ENCODE data around the gene STX5. TPM values are rescaled to one million over a fixed set of nuclear protein-coding genes. Genes with fewer than 3 reads are reported as not detected.

Gene STX5
- total and polyA plus RNA-seq, 7 donors: 16.0 to 24.6 (median 21.0) TPM

GRCh38 chr11:62782753-62783152 is 49.1 kb downstream of the STX5 start:
- Histone ChIP-seq H3K4me3 (no peak overlapping the region), H3K27me3 (ENCODE audit: insufficient read depth in 3 of 3, low read length in 2 of 3) (no peaks in the 10 kb centered on the region), H3K4me1 (peaks cover 9% of the 10 kb centered on the region), H3K9me3 (no peaks in the 10 kb centered on the region), H3K36me3 (ENCODE audit: insufficient read depth in 1 of 2, low read depth in 1 of 2) (peaks cover 0 to 84% of the 10 kb centered on the region in 2 donors), H3K27ac (no peak overlapping the region)
- no peak for TF ChIP-seq CTCF (IDR thresholded peaks at IDR 0.05)
- no peak for DNase-seq
- intact Hi-C loops (cut with DNase I): no loop called here
- 91 to 95% (median 93%) methylated on average over 7 of the region's 7 CpGs for WGBS, 3 donors
- ATAC-seq: no peak

GRCh38 chr11:62778441-62778840 is 53.4 kb downstream of the STX5 start:
- ATAC-seq: no peak

GRCh38 chr11:62777389-62777788 is 54.5 kb downstream of the STX5 start:
- H3K4me3 ChIP-seq: no peak overlapping the region
- WGBS, 3 donors: 90 to 93% (median 91%) methylated on average over 2 of the region's 2 CpGs
- DNase-seq: no peak
- TF ChIP-seq CTCF (IDR thresholded peaks at IDR 0.05): no peak
- H3K27ac ChIP-seq: no peak overlapping the region
- H3K27me3 ChIP-seq (ENCODE audit: insufficient read depth in 3 of 3, low read length in 2 of 3): no peaks in the 10 kb centered on the region
- intact Hi-C loops (cut with DNase I): no loop called here
- peaks cover 0 to 73% of the 10 kb centered on the region in 2 donors for H3K36me3 ChIP-seq (ENCODE audit: insufficient read depth in 1 of 2, low read depth in 1 of 2)
- no peaks in the 10 kb centered on the region for H3K9me3 ChIP-seq
- ATAC-seq: no peak
- H3K4me1 ChIP-seq: peaks cover 4% of the 10 kb centered on the region

More at GRCh38 chr11:62778441-62778840, 53.4 kb downstream of the STX5 start:
- DNase-seq: no peak
- TF ChIP-seq CTCF (IDR thresholded peaks at IDR 0.05): no peak
- intact Hi-C loops (cut with DNase I): no loop called here
- Histone ChIP-seq H3K4me1 (no peaks in the 10 kb centered on the region), H3K9me3 (no peaks in the 10 kb centered on the region), H3K27me3 (ENCODE audit: insufficient read depth in 3 of 3, low read length in 2 of 3) (no peaks in the 10 kb centered on the region), H3K27ac (no peak overlapping the region), H3K36me3 (ENCODE audit: insufficient read depth in 1 of 2, low read depth in 1 of 2) (peaks cover 0 to 83% of the 10 kb centered on the region in 2 donors), H3K4me3 (no peak overlapping the region)
- WGBS, 3 donors: 85 to 93% (median 92%) methylated on average over 3 of the region's 3 CpGs

- ATAC-seq (no peak), DNase-seq (no peak)
- Histone ChIP-seq H3K27ac (no peak overlapping the region), H3K9me3 (no peaks in the 10 kb centered on the region), H3K27me3 (ENCODE audit: insufficient read depth in 3 of 3, low read length in 2 of 3) (no peaks in the 10 kb centered on the region), H3K4me3 (no peak overlapping the region), H3K36me3 (ENCODE audit: insufficient read depth in 1 of 2, low read depth in 1 of 2) (peaks cover 0 to 57% of the 10 kb centered on the region in 2 donors), H3K4me1 (peaks cover 11% of the 10 kb centered on the region)
- no peak for TF ChIP-seq CTCF (IDR thresholded peaks at IDR 0.05)
- intact Hi-C loops (cut with DNase I): no loop called here
- 90 to 91% (median 90%) methylated on average over 17 of the region's 17 CpGs for WGBS, 3 donors
Observed at GRCh38 chr11:62775646-62776045, 56.2 kb downstream of the STX5 start.

GRCh38 chr11:62774407-62774806 is 57.4 kb downstream of the STX5 start:
- DNase-seq (no peak), ATAC-seq (no peak)
- no peak for TF ChIP-seq CTCF (IDR thresholded peaks at IDR 0.05)
- intact Hi-C loops (cut with DNase I): no loop called here
- H3K36me3 ChIP-seq (ENCODE audit: insufficient read depth in 1 of 2, low read depth in 1 of 2): peaks cover 0 to 45% of the 10 kb centered on the region in 2 donors
- no peak overlapping the region for H3K4me3 ChIP-seq
- H3K27me3 ChIP-seq (ENCODE audit: insufficient read depth in 3 of 3, low read length in 2 of 3): no peaks in the 10 kb centered on the region
- 86 to 88% (median 87%) methylated on average over 6 of the region's 6 CpGs for WGBS, 3 donors
- H3K27ac ChIP-seq: no peak overlapping the region
- no peaks in the 10 kb centered on the region for H3K9me3 ChIP-seq
- H3K4me1 ChIP-seq: peaks cover 24% of the 10 kb centered on the region
